GM13976 (cell line): ENCODE results near the gene CORO6.

Source experiments
- DNase-seq: peaks from one replicate; pipeline ENCODE4 v3.0.0; 2012; ENCODE audit warnings: low spot score
- in situ Hi-C: fragments of 300-500 bp; cut with MboI; formaldehyde crosslinking; loops from one replicate; pipeline ENCODE4 v1.12.0; 2022; ENCODE audit warnings: low sequenced_read_pairs, mixed read lengths, inconsistent platforms; ENCODE audit not compliant: unreplicated experiment
- TF ChIP-seq, protein P1 (sequence below): IDR thresholded peaks from 2 replicates; pipeline ENCODE4 v1.5.1; 2012; ENCODE audit warnings: borderline replicate concordance, mild to moderate bottlenecking; ENCODE audit not compliant: insufficient read depth; ENCODE audit errors: extremely low read depth, missing control alignments, control extremely low read depth

The CORO6 gene

GRCh38 chr17:29585080-29585751, 37.5 kb downstream of the CORO6 start:
- TF ChIP-seq, protein P1, sequence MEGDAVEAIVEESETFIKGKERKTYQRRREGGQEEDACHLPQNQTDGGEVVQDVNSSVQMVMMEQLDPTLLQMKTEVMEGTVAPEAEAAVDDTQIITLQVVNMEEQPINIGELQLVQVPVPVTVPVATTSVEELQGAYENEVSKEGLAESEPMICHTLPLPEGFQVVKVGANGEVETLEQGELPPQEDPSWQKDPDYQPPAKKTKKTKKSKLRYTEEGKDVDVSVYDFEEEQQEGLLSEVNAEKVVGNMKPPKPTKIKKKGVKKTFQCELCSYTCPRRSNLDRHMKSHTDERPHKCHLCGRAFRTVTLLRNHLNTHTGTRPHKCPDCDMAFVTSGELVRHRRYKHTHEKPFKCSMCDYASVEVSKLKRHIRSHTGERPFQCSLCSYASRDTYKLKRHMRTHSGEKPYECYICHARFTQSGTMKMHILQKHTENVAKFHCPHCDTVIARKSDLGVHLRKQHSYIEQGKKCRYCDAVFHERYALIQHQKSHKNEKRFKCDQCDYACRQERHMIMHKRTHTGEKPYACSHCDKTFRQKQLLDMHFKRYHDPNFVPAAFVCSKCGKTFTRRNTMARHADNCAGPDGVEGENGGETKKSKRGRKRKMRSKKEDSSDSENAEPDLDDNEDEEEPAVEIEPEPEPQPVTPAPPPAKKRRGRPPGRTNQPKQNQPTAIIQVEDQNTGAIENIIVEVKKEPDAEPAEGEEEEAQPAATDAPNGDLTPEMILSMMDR = peak; percentile 47
- no peak for DNase-seq
- in situ Hi-C loops = no loop called here

- TF ChIP-seq, protein P1 = no peak
- in situ Hi-C loops = no loop called here
- DNase-seq = no peak
These were observed 38.1 kb downstream of the CORO6 start for GRCh38 chr17:29584452-29585079.

GRCh38 chr17:29583324-29584248, 39.1 kb downstream of the CORO6 start:
- TF ChIP-seq, protein P1 = no peak
- in situ Hi-C loops = no loop called here
- no peak for DNase-seq

- TF ChIP-seq, protein P1 = no peak
- in situ Hi-C loops = no loop called here
- DNase-seq = no peak
These were observed 39.9 kb downstream of the CORO6 start for GRCh38 chr17:29582772-29583171.

DNA sequence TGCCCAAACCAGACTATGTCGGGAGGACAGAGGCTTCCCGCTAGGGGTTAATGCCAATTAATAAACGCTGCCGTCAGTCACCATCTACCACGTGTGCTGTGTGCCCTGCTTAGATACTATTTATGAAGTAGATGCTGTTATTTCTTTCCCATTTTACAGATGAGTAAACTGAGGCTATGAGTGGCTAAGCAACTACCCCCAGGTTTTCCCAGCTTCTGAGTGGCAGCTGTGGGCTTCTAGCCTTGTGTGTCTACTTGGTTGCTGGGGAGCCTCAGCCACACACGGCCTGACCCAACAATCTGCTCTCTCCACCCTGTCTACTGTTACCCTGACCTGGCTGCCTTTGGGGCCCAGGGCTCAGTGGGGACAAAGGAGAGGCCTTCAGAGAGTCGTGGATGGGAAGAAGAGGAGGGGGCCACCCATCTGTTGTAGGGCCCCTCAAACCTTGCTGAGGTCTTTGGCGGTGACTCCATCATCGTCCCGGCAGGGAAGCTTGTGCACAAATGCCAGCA, 40.4 kb downstream of the CORO6 start:
- TF ChIP-seq, protein P1 = no peak
- DNase-seq = no peak
- in situ Hi-C loops = no loop called here

- TF ChIP-seq, protein P1 = no peak
- no peak for DNase-seq
- in situ Hi-C loops = no loop called here
These were observed 41.0 kb downstream of the CORO6 start for GRCh38 chr17:29581583-29582253.
